GM12878 (cell line): Measurements from ENCODE around the gene NDUFS6. TPM values are rescaled to one million over a fixed set of nuclear protein-coding genes. Genes with fewer than 3 reads are reported as not detected.

ENCODE experiments used
- ATAC-seq: fragments of 200-7000 bp; cut with Tn5 transposase; 3 replicates; pipeline ENCODE4 v1.9.1; 2020; ENCODE audit warnings: mild to moderate bottlenecking, moderate library complexity
- BruUV-seq: library from RNA; stranded (reverse); fragments of 400-500 nt; replicated peaks from 2 replicates; lab custom pipeline; 2021; lab: Mats Ljungman, UMichigan
- CTCF ChIA-PET: fragments of 300-600 bp; sonication (Branson Sonifier 250); formaldehyde crosslinking; extraction: SDS; loops from one replicate; lab custom pipeline; 2021; ENCODE audit warnings: inconsistent platforms; lab: Yijun Ruan, JAX
- POLR2A ChIA-PET: fragments of 350-600 bp; formaldehyde crosslinking; extraction: SDS; loops from one replicate; lab custom pipeline; 2021; ENCODE audit warnings: inconsistent platforms; lab: Charles Lee
- RAD21 ChIA-PET: fragments of 300-600 bp; sonication (Branson Sonifier 250); formaldehyde crosslinking; loops from one replicate; lab custom pipeline; 2023; ENCODE audit warnings: antibody characterized with exemption; ENCODE audit not compliant: unreplicated experiment; lab: Charles Lee
- SMC1A ChIA-PET: fragments of 300-600 bp; sonication (Branson Sonifier 250); formaldehyde crosslinking; loops from one replicate; lab custom pipeline; 2023; ENCODE audit not compliant: unreplicated experiment, uncharacterized antibody; lab: Charles Lee
- DNase-seq: peaks from one replicate; pipeline ENCODE4 v3.0.0-alpha.2; 2011; ENCODE audit warnings: low read depth, low spot score
- FAIRE-seq: peaks from 3 replicates; lab custom pipeline; 2011; peaks lifted over from hg19 to GRCh38; lab: Jason Lieb, UNC
- H2AFZ ChIP-seq: 2 replicates; pipeline ENCODE4 v1.6.0; 2011; ENCODE audit warnings: low read depth, low read length, control low read depth; ENCODE audit not compliant: control insufficient read depth
- H3K27ac ChIP-seq: 2 replicates; pipeline ENCODE4 v1.5.1; 2011; ENCODE audit warnings: control low read depth; ENCODE audit not compliant: control insufficient read depth, insufficient read depth
- H3K27me3 ChIP-seq, 2 experiments: replicated peaks in 1 of 2; 2 replicates each; pipeline versions ENCODE4 v1.6.0 to v1.6.1; 2011; ENCODE audit warnings: low read length in 1 of 2; ENCODE audit not compliant: control insufficient read depth in 2 of 2, insufficient read depth in 2 of 2
- H3K36me3 ChIP-seq, 2 experiments: 2 replicates each; pipeline ENCODE4 v1.5.1; 2011; ENCODE audit warnings: low read length in 1 of 2; ENCODE audit not compliant: control insufficient read depth in 2 of 2, insufficient read depth in 2 of 2
- H3K4me1 ChIP-seq: 2 replicates; pipeline ENCODE4 v1.6.1; 2011; ENCODE audit warnings: mild to moderate bottlenecking, low read length, moderate library complexity, mixed read lengths; ENCODE audit not compliant: control insufficient read depth, insufficient read depth
- H3K4me2 ChIP-seq: 2 replicates; pipeline ENCODE4 v1.6.0; 2011; ENCODE audit warnings: control low read depth; ENCODE audit not compliant: control insufficient read depth, insufficient read depth
- H3K4me3 ChIP-seq: fragments of 200-600 bp; sonication (generic); 2 replicates; pipeline ENCODE4 v1.5.1; 2016
- H3K79me2 ChIP-seq: 2 replicates; pipeline ENCODE4 v1.6.0; 2011; ENCODE audit warnings: low read length; ENCODE audit not compliant: control insufficient read depth, insufficient read depth
- H3K9ac ChIP-seq: 2 replicates; pipeline ENCODE4 v1.8.0; 2011; ENCODE audit warnings: low read length, control low read depth, mixed read lengths; ENCODE audit not compliant: control insufficient read depth, insufficient read depth
- H3K9me3 ChIP-seq: replicated peaks from 3 replicates; pipeline ENCODE4 v1.5.1; 2011; ENCODE audit warnings: mild to moderate bottlenecking, low read length; ENCODE audit not compliant: control insufficient read depth, insufficient read depth
- H4K20me1 ChIP-seq: 2 replicates; pipeline ENCODE4 v1.6.0; 2011; ENCODE audit not compliant: control insufficient read depth, insufficient read depth
- BRCA1 ChIP-seq: IDR thresholded peaks from 2 replicates; pipeline ENCODE4 v1.6.1; 2011; ENCODE audit warnings: low read depth, low read length, improper control_type of control experiment
- DPF2 ChIP-seq: fragments of 450-650 bp; IDR thresholded peaks from 2 replicates; pipeline ENCODE4 v1.6.1; 2017; ENCODE audit warnings: mild to moderate bottlenecking
- E2F4 ChIP-seq: IDR thresholded peaks from 2 replicates; pipeline ENCODE4 v1.6.1; 2012; ENCODE audit warnings: low read depth, low read length, improper control_type of control experiment
- ETV6 ChIP-seq, 2 experiments: fragments of 450-650 bp in 1 of 2; IDR thresholded peaks in 1 of 2; conservative IDR thresholded peaks in 1 of 2; 2 replicates each; pipeline ENCODE4 v1.6.1; 2014; ENCODE audit warnings: antibody characterized with exemption in 1 of 2, borderline replicate concordance in 1 of 2, low read depth in 1 of 2, mild to moderate bottlenecking in 1 of 2, moderate library complexity in 1 of 2
- JUNB ChIP-seq: IDR thresholded peaks from 2 replicates; pipeline ENCODE4 v1.6.1; 2016; ENCODE audit warnings: antibody characterized with exemption, mild to moderate bottlenecking
- KLF5 ChIP-seq: fragments of 450-650 bp; IDR thresholded peaks from 2 replicates; pipeline ENCODE4 v1.6.1; 2014; ENCODE audit warnings: mild to moderate bottlenecking; ENCODE audit not compliant: partially characterized antibody
- MEF2B ChIP-seq: fragments of 450-650 bp; IDR thresholded peaks from 2 replicates; pipeline ENCODE4 v1.6.1; 2018; ENCODE audit warnings: mild to moderate bottlenecking, moderate library complexity; ENCODE audit not compliant: partially characterized antibody, poor library complexity, severe bottlenecking
- MXI1 ChIP-seq: fragments of 150-350 bp; IDR thresholded peaks from 2 replicates; pipeline ENCODE4 v1.6.1; 2011; ENCODE audit warnings: low read depth, mild to moderate bottlenecking, inconsistent platforms, low read length, improper control_type of control experiment
- NFYA ChIP-seq: IDR thresholded peaks from 2 replicates; pipeline ENCODE4 v1.6.1; 2011; ENCODE audit warnings: low read depth, mild to moderate bottlenecking, low read length, improper control_type of control experiment, borderline replicate concordance
- PKNOX1 ChIP-seq: fragments of 450-650 bp; IDR thresholded peaks from 2 replicates; pipeline ENCODE4 v1.6.1; 2016; ENCODE audit warnings: mild to moderate bottlenecking
- POLR2AphosphoS5 ChIP-seq: IDR thresholded peaks from 2 replicates; pipeline ENCODE4 v1.6.1; 2011; ENCODE audit warnings: mild to moderate bottlenecking, low read length, inconsistent platforms
- TAF1 ChIP-seq: IDR thresholded peaks from 2 replicates; pipeline ENCODE4 v1.6.1; 2011; ENCODE audit warnings: mild to moderate bottlenecking, low read depth, low read length, borderline replicate concordance
- WGBS: methylation state at CpG from one replicate; pipeline ENCODE4 v1.1.6; 2016; ENCODE audit warnings: low lambda C conversion rate; ENCODE audit not compliant: insufficient replicate concordance, insufficient coverage; ENCODE audit errors: missing lambda C conversion rate; 5-methylcytosine and 5-hydroxymethylcytosine counted together
- in situ Hi-C: fragments of 300-500 bp; cut with MboI; formaldehyde crosslinking; loops from 9 replicates; pipeline ENCODE4 v1.14.3; 2018; ENCODE audit warnings: mixed read lengths
- intact Hi-C: fragments of 100-400 bp; cut with micrococcal nuclease; formaldehyde crosslinking; loops from one replicate; pipeline ENCODE4 v1.14.2; 2022; ENCODE audit not compliant: unreplicated experiment
- polyA plus RNA-seq, 11 experiments: library from polyadenylated mRNA; depleted of rRNA in 4 of 11; unstranded in 6 of 11; stranded (reverse) in 5 of 11; fragments of >200 nt; fragmentation: Nextera tagmentation in 4 of 11; fragmentation: Illumina TruSeq in 1 of 11; extraction: Ambion mirVana in 4 of 11; extraction: Trizol in 1 of 11; gene quantifications; 1 replicate in 1 of 11; 2 replicates in 10 of 11; pipeline versions ENCODE4 v1.2.1 to v1.2.3, GENCODE V29; 2011 to 2016; ENCODE audit warnings: inconsistent platforms in 2 of 11, missing spikeins in 2 of 11, low read depth in 1 of 11
- total RNA-seq, 4 experiments: library from RNA; depleted of rRNA in 3 of 4; stranded (reverse); fragments of >200 nt in 3 of 4; fragmentation: Illumina TruSeq in 1 of 4; extraction: Trizol in 1 of 4; gene quantifications; 2 replicates each; pipeline versions ENCODE4 v1.2.1 to v1.2.3, GENCODE V29; 2013 to 2021

The NDUFS6 gene
- total and polyA plus RNA-seq, 10 of the 15 experiments (the other 5 are each of a cell fraction or from before 2014, with no cell fraction given) = 20.7 to 213 (median 58.3) TPM

GRCh38 chr5:1756481-1756880, 44.7 kb upstream of the NDUFS6 start (continued):
- TF ChIP-seq ETV6 (conservative IDR thresholded peaks at IDR 0.05 in 1 of 2, IDR thresholded peaks at IDR 0.05 in 1 of 2; ENCODE audit: borderline replicate concordance in 1 of 2, low read depth in 1 of 2) (no peak), BRCA1 (no peak)

DNA sequence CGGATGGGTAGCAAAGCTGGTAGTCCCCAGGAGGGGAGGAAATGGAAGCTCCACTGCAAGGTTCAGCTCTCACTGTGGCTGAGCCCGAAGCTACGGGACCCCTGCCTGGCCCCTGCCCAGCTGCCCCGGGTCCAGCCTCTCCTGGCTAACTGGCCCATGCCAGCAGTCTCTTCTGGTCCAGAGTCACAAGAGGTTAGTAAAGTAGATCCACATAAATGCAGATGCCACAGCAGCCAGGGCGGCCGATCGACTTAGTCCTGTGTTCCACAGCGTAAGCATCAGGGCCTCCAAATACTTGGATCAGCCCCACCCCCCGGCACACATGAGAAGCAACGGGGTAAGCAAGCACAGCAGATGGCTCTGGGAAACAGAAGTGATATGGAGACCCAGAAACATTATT, 43.7 kb upstream of the NDUFS6 start:
- TF ChIP-seq POLR2AphosphoS5 (no peak), JUNB (no peak), KLF5 (no peak)
- TF ChIP-seq, all 136 proteins: peak for 0
- ChIA-PET RAD21 (no interaction called here), POLR2A (no interaction called here), CTCF (no interaction called here), SMC1A (no interaction called here)
- Histone ChIP-seq H3K27ac (no peak overlapping the region), H3K79me2 (no peaks in the 10 kb centered on the region), H3K4me1 (no peaks in the 10 kb centered on the region), H3K27me3 (no peaks in the 10 kb centered on the region; a peak in 3 of 4 replicates), H2AFZ (no peak overlapping the region), H4K20me1 (no peaks in the 10 kb centered on the region), H3K4me2 (no peak overlapping the region), H3K36me3 (no peaks in the 10 kb centered on the region), H3K9me3 (no peaks in the 10 kb centered on the region; the same call in 1 of the 3 replicates), H3K4me3 (no peak overlapping the region), H3K9ac (no peak overlapping the region)
- in situ Hi-C loops = no loop called here
- 53% methylated on average over 10 of the region's 10 CpGs for WGBS
- no peak for ATAC-seq
- no TSS peak for BruUV-seq
- intact Hi-C loops = no loop called here
- no peak for DNase-seq
- FAIRE-seq = no peak

DNA sequence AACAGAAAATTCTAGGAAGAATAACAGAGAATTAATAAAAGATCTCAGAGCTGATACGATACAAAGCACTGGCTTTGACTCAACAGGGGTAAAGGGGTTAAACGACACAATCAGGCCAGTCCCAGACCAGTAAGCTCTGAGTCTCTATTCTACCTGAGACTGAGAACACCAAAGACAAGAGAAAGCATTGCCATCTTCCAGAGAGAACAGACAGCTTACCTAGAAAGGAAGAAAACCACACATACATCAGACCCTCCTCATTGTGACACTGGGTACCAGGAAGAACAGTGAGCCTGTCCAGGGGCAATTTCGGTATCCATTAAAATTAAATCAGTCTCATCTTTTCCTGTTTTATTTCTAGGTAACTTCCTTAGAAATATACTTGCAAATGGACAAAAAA, 42.6 kb upstream of the NDUFS6 start:
- POLR2A ChIA-PET = interaction anchor here (0.5 to 0.7 kb wide), 2 partner anchors 45 to 206 kb away, joined by 4 read pairs; no protein-coding TSS in a partner anchor
- H2AFZ ChIP-seq = no peak overlapping the region
- H3K27me3 ChIP-seq = no peaks in the 10 kb centered on the region; a peak in 1 of 4 replicates
- no peaks in the 10 kb centered on the region for H4K20me1 ChIP-seq
- H3K4me2 ChIP-seq = no peak overlapping the region
- no peak for DNase-seq
- no peaks in the 10 kb centered on the region for H3K36me3 ChIP-seq
- H3K4me1 ChIP-seq = no peaks in the 10 kb centered on the region
- intact Hi-C loops = no loop called here
- WGBS = 25% methylated on average over 3 of the region's 3 CpGs
- TF ChIP-seq TAF1 = no peak
- TF ChIP-seq PKNOX1 = no peak
- no peak for TF ChIP-seq MXI1
- no peak for TF ChIP-seq MEF2B
- TF ChIP-seq E2F4 = no peak
- no peak for TF ChIP-seq DPF2
- no peak for TF ChIP-seq NFYA
- no peak for TF ChIP-seq ETV6 (conservative IDR thresholded peaks at IDR 0.05 in 1 of 2, IDR thresholded peaks at IDR 0.05 in 1 of 2; ENCODE audit: borderline replicate concordance in 1 of 2, low read depth in 1 of 2)
- TF ChIP-seq, all 136 proteins: peak for 0
- no peaks in the 10 kb centered on the region; the same call in 1 of the 3 replicates for H3K9me3 ChIP-seq
- no peaks in the 10 kb centered on the region for H3K79me2 ChIP-seq
- SMC1A ChIA-PET = interaction anchor here (0.5 kb wide), 1 partner anchor 491 kb away, joined by 3 read pairs; no protein-coding TSS in a partner anchor
- no peak overlapping the region for H3K4me3 ChIP-seq
- FAIRE-seq (no peak), ATAC-seq (no peak)
- in situ Hi-C loops = no loop called here
- RAD21 ChIA-PET = no interaction called here
- H3K9ac ChIP-seq = no peak overlapping the region
- BruUV-seq = no TSS peak
- CTCF ChIA-PET = interaction anchor here (1.6 kb wide), 1 partner anchor 20 kb away, joined by 4 read pairs; no protein-coding TSS in a partner anchor
- H3K27ac ChIP-seq = no peak overlapping the region
